ENCODE results near the gene ZBTB39.
"Not testable (repeated sequence)": the region's sequence is repeated elsewhere in the genome, so short reads cannot be mapped to it uniquely, and the experiment has no call there.

ZBTB39 gene

GRCh38 chr12:57029457-57029856 is 23.1 kb upstream of the ZBTB39 start:
- no peak for DNase-seq

DNA sequence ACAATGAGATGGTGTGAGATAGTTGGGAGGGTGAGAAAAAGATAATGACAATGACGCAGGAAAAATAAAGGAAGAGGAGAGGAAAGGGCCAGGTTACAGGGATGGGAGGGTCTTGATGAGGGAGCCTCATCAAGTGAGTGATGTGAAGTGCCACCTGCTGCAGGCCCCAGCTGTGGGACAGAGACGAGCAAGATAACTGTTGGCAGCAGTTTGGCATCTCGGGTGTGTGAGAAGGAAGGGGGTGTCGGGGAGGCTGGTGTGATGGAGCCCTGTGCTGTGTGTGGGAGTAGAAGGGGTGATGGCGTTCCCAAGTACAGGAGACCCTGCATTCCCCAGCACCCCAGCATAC is 21.4 kb upstream of the ZBTB39 start:
- DNase-seq, result no peak

- DNase-seq, result no peak
Observed at GRCh38 chr12:57027011-57027804, 20.9 kb upstream of the ZBTB39 start.

DNA sequence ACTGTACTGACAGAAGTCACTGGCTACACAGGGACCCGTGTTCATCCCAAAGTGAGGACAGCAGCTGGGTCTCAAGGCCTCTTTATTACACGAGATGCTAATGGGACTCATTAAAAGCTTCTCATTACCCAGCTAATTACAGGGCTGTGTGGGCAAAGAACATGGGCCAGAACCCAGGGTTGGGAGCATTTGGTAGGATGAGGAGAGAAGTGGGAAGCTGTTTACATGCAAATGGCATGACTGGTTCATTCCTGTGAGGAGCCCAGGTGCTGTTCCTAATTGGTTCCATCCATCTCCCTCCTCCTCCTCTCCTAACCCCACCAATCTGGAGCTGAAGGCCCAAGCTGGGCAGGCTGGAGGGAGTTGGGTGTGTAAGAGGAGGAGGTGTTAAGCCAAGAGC is 18.9 kb upstream of the ZBTB39 start:
- DNase-seq, result no peak

DNA sequence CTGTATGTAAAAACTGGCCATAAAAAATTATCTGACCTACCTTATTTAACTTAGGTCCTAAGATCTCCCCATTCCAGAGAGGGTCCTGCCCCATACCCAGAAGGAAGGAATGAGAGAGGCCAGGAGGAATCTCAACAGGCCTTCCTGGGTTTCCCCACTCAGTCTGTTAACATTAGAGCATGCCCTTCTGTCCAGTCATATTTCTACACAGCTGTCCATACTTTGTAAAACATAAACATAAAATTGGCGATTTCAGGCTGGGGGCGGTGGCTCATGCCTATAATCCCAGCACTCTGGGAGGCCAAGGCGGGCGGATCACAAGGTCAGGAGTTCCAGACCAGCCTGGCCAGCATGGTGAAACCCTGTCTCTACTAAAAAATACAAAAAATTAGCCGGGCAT is 16.0 kb upstream of the ZBTB39 start:
- not testable (repeated sequence) for DNase-seq

- DNase-seq, result no peak
Observed at GRCh38 chr12:57019983-57020719, 13.8 kb upstream of the ZBTB39 start.

GRCh38 chr12:57018906-57019305 is 12.6 kb upstream of the ZBTB39 start:
- no peak for DNase-seq

- DNase-seq, result not testable (repeated sequence)
Observed at GRCh38 chr12:57018353-57018752, 12.0 kb upstream of the ZBTB39 start.

GRCh38 chr12:57016348-57016747 is 10.0 kb upstream of the ZBTB39 start, which contains the start of gene TAC3:
TSS of gene TAC3 (minus strand) at chr12:57016529. CDS start at chr12:57015797, 732 bp downstream.
- DNase-seq, result no peak

DNA sequence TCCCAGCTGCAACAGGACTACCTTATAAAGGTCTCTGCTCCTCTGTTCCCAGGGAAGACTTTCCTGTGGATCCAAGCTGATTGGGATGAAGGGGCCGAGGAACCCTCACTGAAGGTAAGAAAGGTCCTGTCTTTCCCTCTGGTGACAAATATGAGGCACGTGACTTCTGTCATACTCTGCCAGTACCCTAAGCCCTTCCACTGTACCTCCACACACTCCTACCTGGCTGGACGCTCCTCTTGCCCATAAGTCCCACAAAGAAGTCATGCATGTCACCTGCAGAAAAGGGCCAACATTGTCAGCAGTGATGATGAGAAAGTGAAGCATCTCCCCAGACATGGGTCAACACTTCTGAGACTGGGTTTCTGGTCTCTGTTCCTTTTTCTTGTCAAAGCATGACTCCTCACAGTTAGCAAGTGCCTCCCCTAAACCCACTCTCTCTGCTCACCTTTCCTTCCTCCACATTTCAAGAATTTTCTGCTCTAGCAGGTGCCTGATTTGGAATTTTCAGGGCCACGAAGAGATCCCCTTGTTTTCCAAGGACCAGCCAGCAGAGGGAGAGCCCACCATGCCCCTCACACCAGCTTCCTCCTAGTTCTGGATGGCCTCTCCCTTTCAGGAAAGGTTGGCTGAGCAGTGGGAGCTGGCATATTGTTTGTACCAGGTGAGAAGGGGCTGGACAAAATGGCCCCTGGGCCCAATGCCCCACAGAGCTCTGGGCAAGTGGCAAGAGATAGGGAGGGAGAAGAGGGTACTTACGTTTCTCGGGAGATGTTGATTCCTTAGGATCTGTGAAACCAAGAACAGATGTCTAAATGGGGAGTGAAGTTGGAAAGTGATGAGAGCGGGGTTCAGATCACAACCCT is 6.5 kb upstream of the ZBTB39 start:
- DNase-seq, result no peak

DNA sequence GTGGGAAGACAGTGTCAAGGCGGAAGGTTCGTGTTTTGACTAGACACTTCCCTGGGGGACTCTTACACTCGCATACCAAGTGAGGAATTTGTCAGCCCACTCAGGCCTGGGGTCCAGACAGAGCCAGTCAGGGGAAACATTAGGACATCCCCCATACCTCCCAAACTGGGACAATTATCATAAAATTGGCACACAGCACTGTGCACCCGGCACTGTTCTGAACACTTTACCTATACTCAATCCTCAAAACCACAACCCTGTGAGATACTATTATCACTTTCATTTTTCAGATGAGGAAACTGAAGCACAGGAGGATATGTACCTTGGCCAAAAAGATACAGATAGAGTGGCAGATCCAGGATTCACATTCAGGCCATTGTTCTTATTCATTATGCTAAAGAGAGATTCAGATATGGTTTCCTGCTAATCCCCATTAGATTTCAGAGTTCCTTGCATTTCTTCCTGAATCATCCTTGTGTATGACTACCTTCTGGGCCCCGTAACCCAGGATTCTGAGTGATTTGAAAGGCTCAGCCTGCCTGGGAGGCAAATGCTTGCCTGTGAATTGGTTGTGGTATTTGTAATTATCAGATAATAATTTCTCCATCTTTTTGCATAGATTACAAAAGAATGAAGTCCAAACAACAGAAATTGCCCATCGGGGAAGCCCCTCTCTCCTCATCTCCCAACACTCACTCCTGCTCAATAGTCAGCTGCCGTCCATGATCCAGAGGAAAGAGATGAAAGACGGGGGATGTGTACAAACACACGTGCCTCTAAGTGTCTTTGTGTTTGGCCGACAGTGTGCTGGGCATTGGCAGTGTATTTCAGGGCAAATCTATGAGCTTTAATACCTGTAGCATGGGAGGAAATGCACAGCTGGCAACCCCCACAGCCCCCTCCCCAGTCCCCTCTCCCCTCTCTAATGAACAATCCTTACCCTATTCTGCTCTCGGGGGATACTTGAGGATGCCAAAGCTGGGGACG is 5.4 kb upstream of the ZBTB39 start:
- no peak for DNase-seq

DNA sequence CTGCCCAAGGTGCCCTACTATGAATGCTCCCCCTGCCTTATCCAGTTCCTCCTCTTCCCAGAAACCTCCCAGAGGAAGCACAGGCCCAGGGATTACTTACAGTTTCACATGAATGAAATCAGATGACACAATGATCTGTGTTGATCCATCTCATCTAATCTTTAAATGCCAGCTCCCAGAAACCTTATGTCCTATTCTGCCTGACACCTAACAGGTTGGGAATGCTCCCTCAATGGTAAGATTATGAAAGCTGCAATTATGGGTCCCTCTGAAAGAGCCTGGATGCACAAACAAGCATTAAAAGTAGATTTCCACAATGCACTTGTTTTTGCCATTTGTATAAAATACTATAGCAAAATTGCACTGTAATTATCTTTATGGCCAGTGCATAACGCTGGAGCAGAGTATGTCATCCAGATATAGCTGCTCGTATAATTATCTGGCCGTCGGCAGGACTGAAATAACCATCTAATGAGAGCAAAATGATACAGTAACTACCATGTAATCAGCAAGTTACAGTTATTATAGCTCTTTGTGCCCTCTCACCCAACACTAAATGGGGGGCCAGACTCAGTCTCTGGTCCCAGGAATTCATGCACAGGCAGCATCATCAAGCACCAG is 4.4 kb upstream of the ZBTB39 start:
- DNase-seq, result no peak

GRCh38 chr12:57009949-57010626 is 3.7 kb upstream of the ZBTB39 start:
- no peak for DNase-seq

GRCh38 chr12:57008178-57008577 is 1.8 kb upstream of the ZBTB39 start:
- DNase-seq, result no peak

DNA sequence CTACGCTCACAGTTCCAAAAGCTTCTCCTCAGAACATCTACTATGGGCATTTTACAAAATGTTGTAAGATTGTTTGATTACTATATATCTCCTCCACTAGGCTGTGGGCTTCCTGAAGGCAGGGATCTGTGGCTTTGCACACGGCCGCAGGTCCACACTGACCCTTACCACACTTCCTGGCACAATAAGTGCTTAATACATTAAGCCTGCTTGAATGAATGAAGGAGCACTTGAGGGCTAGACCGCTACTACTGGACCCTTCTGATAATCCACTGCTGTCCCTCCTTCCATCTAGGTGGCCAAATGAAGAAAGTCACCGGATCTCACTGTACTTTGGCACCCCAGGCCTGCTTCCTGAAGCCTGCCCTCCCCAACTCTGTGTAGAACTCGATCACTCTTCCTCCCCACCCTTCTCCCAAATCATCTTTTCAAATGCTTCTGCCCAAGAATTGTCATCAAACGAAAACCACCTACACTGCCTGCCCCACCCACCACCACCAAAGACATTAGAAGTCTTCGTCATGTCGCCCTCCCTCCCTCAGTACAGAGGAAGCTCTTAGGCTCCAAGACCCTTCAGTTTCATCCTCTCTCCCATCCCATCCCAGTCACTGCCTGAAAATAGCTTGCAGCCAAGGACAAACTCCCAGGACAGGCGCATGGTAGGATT is 596 bp upstream of the ZBTB39 start:
- DNase-seq, result no peak

DNA sequence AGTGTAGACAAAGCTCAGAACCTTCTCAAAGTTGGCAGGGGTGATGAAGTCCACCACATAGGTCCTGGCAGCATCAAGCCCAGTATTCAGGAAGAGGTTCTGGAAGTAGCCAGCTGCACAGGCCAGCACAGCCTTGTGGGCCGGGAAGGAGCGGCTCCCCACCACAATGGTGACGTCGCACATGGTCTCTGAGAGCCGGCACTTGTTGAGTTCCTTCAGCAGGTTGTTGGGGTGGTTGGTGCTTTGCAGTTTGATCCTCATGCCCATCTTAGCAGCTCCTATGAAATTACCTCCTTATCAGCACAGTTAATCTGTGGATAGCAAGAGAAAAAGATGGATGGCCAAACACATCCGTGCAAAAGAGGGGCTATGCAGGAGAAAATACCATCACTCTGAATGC is 1.7 kb downstream of the ZBTB39 start:
- no peak for DNase-seq

DNA sequence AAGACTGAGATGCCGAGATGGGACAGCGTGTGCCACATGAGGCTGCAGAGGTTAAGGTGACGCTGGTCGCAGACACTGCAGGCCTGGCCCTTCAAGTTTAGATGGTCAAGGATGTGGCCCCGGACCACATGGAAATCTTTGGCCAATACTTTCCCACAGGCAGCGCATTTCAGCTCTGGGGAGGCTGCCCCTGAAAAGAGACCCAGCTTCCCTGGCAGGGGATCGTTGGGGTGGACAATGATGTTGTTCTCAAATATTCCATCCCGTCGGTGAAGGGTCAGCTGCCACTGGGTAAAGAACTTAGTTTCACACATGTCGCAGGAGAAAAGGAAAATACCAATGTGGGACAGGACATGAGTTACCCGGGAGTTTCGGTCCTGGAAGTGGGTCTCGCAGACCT is 3.0 kb downstream of the ZBTB39 start:
- DNase-seq, result no peak

DNA sequence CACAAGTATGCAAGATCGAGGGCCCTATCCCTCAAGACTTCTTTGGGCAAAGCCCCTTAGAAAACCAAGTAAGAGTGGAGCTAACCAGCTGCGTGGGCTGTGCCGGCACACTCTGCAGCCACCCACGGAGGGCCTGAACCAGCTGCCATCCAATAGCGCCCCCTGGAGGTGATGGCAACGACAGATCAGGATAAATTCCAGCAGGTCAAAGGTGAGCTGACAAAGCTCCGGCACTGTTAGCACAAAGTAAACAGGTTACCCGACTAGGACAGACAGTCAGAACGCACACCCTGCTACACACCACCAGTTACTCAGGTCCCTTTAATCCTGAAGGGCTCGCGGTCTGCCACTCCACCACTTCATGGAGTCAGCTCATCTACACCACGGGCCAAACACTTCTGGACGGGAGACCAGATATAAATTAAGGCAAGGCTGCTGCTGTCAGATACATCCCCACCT is 4.9 kb downstream of the ZBTB39 start:
- DNase-seq, result peak; percentile 53

GRCh38 chr12:57000393-57000792 is 6.0 kb downstream of the ZBTB39 start:
- DNase-seq, result no peak

DNA sequence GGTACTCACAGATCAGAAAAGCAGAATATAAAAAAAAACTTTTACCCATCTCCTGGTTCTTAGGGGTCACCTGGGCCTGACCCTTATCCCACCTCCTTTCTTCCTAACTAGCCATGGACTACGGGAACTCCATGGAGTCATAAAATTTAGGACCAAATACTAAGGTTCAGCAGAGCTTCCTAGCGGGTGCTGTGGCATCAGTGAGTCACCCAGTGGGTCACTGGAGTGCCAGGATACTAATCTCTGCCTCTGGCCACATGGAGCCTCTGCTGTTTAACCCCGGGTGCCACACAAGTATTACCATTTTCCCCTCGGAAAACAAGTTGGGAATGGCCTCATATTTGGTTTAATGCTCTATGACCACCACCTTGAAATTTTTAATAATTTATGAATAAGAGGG is 6.9 kb downstream of the ZBTB39 start:
- DNase-seq, result no peak
